Adipose tissue (tissue), 3 donors: Measurements from ENCODE around the gene ZNF606. TPM values are rescaled to one million over a fixed set of nuclear protein-coding genes. Genes with fewer than 3 reads are reported as not detected.

Source experiments
- H3K27ac ChIP-seq: one replicate; pipeline ENCODE4 v1.5.1; 2013; ENCODE audit warnings: low read depth, low read length
- WGBS, 3 donors: extraction: QIAGEN DNeasy Blood & Tissue Kit; methylation state at CpG; one replicate each; pipeline ENCODE4 v1.1.7; 2013; 5-methylcytosine and 5-hydroxymethylcytosine counted together
- polyA plus RNA-seq, 3 donors: library from polyadenylated mRNA; stranded (reverse); fragments of 200-250 nt; gene quantifications; one replicate each; pipeline ENCODE4 v1.2.3, GENCODE V29; 2013
- donor health status: healthy with polysubstance abuse.
- donor health status: Bipolar disorder and iron deficiency.
- donor health status: healthy.

The ZNF606 gene
- 1 to 10 TPM; 3.9 to 6.0 (median 4.8) TPM for polyA plus RNA-seq

DNA sequence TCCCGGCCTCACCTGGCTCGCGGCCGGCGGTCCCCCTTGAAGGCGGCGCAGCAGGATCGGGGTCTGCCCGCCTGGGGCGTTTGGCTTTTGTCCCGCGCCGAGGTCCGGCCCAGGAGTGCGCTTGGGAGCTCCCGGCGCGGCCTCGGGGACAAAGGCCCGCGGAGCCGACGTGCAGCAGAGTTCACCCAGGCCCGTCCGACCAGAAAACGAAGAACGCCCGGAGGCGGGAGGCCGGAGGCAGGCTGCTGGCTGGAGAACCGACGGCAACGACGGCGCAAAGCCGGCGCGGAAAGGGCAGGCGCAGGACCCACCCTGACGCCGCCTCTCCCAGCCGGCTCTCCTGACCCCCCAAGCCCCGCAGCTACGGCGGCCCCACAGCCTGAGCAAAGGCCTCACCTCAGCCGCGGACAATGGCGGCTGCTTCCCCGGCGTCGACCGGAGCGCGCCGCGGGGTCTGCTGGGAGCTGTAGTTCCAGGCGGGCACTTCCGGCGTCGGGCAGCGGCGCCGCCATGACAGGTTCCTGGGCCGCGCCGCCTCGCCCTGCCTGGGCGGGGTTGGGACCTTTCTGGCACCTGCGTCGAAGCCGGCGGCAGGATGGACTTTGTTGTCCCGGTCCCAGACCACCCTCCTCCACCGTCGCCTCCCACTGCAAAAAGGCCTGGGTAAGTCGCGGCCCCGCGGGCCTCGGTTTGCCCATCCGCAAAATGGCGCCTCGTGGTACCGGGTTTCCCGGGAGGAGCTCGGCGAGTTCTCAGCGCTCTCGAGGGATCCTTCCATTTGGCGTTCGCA lies at the start of gene ZNF606:
Gene ZNF606 (minus strand): TSS at position 437 of the 790 bp plus-strand sequence. CDS start 1,501 bp downstream, outside the sequence.
- WGBS, 3 donors: 0 to 1% (median 1%) methylated on average over 85 to 91 of the region's 91 CpGs

GRCh38 chr19:58052256-58052655 lies 49.6 kb upstream of the ZNF606 start:
- 94 to 96% (median 95%) methylated on average over 16 of the region's 16 CpGs for WGBS, 3 donors
- no peak overlapping the region for H3K27ac ChIP-seq

More for the DNA sequence above, at the start of gene ZNF606:
- no peak within 1 kb of the TSS for H3K27ac ChIP-seq

GRCh38 chr19:58047672-58048071 lies 45.1 kb upstream of the ZNF606 start:
- 85 to 95% (median 92%) methylated on average over 12 of the region's 12 CpGs for WGBS, 3 donors
- no peak overlapping the region for H3K27ac ChIP-seq

DNA sequence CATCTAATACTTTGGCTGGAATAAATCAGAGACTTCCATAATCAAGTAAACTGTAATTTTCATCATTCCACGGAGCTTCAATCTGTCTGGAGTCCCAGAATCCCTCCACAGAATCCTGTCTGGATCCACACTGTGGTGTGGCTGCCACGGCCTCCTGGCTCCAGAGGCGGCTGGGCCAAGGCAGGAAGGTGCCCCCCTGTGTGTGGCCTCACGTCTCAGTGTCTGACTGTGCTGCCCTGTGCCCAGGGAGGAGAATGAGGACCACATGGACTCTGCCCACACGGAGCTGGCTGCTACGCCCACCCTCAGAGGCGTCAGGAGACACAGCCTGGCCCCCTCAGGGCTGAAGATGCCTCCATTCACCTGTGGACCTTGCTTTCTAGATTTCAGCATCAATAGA lies 44.2 kb upstream of the ZNF606 start:
- WGBS, 3 donors: 76 to 91% (median 87%) methylated on average over 7 of the region's 7 CpGs

DNA sequence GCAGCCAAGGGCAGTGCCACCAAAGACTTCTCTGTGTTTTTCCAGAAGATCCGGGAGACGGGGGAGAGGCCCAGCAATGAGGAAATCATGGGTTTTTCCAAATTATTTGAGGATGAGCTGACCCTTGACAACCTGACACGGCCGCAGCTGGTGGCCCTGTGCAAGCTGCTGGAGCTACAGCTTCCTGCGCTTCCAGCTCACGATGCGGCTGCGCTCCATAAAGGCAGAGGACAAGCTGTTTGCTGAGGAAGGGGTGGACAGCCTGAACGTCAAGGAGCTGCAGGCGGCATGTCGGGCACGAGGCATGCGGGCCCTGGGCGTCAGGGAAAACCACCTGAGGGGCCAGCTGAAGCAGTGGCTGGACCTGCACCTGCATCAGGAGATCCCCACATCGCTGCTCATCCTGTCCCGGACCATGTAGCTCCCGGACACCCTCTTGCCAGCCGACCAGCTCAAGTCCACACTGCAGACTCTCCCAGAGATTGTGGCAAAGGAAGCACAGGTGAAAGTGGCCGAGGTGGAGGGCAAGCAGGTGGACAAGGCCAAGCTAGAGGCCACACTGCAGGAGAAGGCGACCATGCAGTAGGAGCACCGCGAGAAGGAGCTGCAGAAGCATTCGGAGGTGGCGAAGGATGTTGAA lies 42.9 kb upstream of the ZNF606 start:
- WGBS, 3 donors: 88 to 96% (median 95%) methylated on average over 24 of the region's 24 CpGs
- no peak overlapping the region for H3K27ac ChIP-seq

More for the DNA sequence above, 44.2 kb upstream of the ZNF606 start:
- H3K27ac ChIP-seq: no peak overlapping the region

GRCh38 chr19:58044886-58045285 lies 42.3 kb upstream of the ZNF606 start:
- H3K27ac ChIP-seq: no peak overlapping the region
- WGBS, 3 donors: 92 to 95% (median 95%) methylated on average over 26 of the region's 26 CpGs

- H3K27ac ChIP-seq: no peak overlapping the region
- 55 to 67% (median 57%) methylated on average over 36 to 42 of the region's 42 CpGs for WGBS, 3 donors
Measured at GRCh38 chr19:58044391-58044790, 41.8 kb upstream of the ZNF606 start.

DNA sequence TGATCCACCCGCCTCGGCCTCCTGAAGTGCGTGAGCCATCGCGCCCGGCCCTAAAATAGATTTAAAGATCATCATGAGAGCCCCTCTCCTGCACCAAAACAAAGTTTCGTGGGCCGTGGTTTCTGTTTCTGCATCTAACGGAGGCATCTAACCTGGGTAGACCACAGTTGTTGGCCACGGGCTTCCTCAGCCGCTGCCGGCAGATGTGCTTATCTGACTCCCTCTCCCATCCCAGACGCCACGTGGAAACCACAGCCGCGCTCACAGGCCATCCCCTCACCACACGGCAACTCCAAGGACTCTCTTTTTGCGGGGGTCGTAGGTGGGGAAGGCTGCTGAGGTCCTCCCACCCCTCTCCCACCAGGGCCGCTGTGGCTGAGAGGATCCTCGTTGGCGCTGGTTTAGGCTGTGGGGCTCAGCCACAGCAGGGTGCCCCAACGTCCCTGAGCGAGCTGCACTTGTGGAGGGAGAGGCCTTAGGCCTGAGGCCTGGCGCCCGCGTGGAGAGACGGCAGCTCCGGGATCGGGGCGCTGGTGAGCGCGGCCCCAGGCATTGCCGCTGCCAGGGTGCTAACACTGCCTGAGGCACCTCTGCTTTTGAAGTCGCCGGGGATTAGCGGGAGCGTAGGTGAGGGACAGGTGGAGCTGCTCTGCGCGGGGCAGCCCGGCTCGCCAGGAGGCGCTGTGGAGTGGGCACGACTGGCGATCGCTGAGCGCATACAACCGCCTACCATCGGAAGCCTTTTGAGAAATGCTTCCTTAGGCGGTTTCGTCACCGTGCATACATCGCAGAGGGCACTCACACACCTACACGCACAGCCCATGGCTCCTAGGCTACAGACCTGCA lies 40.1 kb upstream of the ZNF606 start:
- WGBS, 3 donors: 36 to 42% (median 41%) methylated on average over 54 of the region's 54 CpGs
- no peak overlapping the region for H3K27ac ChIP-seq

GRCh38 chr19:58040751-58041525 lies 38.3 kb upstream of the ZNF606 start:
- H3K27ac ChIP-seq: no peak overlapping the region
- WGBS, 3 donors: 76 to 86% (median 82%) methylated on average over 20 to 21 of the region's 21 CpGs

DNA sequence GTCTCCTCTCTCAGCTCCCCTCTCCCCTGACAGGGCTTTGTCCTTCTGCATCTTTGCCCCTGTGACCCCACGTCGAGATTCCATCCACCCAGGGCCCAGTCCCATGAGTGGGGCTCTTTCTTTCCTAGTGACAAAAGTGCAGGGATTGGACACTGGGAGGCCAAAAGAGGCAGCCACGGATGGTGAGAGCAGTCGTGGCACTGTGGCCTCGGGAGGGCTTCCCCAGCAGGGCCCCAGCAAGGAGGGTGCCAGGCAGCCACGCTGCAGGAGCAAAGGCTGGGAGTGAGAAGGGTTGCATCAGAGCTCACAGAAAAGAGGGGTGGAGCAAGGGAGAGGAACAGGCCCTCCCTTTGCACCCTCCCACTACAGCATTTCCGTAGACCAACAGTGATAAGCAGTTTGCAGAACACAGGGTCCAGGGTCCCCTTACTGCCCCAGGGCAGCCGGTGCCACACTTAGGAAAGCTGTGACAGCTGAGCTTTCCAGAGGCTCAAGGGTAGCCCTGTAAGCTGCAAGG lies 36.1 kb upstream of the ZNF606 start:
- H3K27ac ChIP-seq: no peak overlapping the region
- 11 to 18% (median 12%) methylated on average over 8 of the region's 8 CpGs for WGBS, 3 donors

DNA sequence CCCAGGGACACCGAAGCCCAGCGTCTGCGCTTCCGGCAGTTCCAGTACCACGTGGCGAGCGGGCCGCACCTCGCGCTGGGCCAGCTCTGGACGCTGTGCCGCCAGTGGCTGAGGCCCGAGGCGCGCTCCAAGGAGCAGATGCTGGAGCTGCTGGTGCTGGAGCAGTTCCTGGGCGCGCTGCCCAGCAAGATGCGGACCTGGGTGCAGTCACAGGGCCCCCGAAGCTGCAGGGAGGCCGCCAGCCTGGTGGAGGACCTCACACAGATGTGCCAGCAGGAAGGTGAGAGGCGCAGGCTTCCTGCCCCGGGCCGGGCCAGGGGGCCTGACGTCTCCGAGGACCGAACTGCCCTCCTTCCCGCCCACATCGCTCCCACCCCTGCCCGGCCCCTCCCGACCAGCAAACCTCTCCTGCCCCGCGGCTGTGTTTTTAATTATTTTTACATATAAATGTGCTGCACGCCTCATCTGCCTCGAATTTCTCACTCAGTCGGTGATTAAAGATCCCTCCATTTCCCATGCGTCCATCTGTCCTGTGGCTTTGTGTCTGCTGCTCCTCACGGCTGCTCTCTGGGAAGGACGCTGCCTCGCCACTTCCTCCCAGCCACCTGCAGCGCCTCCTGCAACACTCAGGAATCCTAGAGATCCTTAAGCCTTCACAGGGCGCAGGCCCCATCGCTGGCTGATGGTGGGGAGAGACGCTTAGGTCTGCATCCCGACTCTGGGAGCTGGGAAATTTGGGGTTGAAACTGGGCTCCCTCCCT lies 35.5 kb upstream of the ZNF606 start:
- H3K27ac ChIP-seq: no peak overlapping the region
- WGBS, 3 donors: 27 to 29% (median 28%) methylated on average over 41 to 44 of the region's 44 CpGs

DNA sequence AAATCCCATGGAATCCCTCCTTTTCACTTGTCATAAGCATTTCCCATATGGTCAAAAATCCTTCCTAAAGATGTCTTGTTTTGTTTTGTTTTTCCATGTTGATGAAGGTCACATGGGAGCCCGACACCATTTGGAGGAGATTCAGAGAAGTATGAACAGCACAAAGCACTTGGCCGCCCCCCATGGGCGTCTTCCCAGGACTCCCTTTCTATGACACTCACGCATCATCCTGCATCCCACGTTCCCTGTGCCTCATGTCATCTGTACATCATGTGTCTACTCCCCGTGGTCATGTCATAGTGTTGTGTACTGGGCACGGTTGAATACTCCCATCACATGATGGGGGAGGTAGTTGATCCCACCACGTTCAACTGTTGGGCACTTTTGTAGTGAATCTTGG lies 33.2 kb upstream of the ZNF606 start:
- 68 to 74% (median 68%) methylated on average over 8 of the region's 8 CpGs for WGBS, 3 donors
- no peak overlapping the region for H3K27ac ChIP-seq

GRCh38 chr19:58034477-58034793 lies 31.8 kb upstream of the ZNF606 start:
- H3K27ac ChIP-seq: no peak overlapping the region
- 3 to 5% (median 4%) methylated on average over 13 to 20 of the region's 20 CpGs for WGBS, 3 donors

- no peak within 1 kb of the TSS for H3K27ac ChIP-seq
- 2 to 4% (median 2%) methylated on average over 77 to 100 of the region's 101 CpGs for WGBS, 3 donors
Measured at GRCh38 chr19:58033741-58034476, 31.3 kb upstream of the ZNF606 start, which contains the start of gene ZSCAN1. ZSCAN1 (plus strand) TSS chr19:58034025; CDS start chr19:58037837, 3,812 bp downstream.

GRCh38 chr19:58024661-58025060 lies 22.0 kb upstream of the ZNF606 start:
- WGBS, 3 donors: 91 to 92% (median 91%) methylated on average over 12 of the region's 12 CpGs
- no peak overlapping the region for H3K27ac ChIP-seq

DNA sequence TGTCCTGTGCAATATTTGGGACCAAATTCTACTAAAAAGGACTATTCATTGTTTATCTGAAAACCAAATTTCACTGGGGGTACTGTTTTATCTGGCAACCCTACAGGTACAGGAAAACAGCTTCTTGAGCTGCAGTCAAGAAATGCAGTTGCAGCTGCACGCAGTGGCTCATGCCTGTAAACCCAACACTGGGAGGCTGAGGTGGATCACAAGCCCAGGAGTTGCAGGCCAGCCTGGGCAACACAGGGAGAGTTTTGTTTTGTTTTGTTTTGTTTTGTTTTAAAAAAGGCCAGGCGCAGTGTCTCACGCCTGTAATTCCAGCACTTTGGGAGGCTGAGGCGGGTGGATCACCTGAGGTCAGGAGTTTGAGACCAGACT lies 19.7 kb upstream of the ZNF606 start:
- no peak overlapping the region for H3K27ac ChIP-seq
- 70 to 73% (median 72%) methylated on average over 4 of the region's 4 CpGs for WGBS, 3 donors
